Fibroblast of the conjunctiva (primary cell): ENCODE data around the gene FLYWCH1.
A peak's percentile ranks its signal among the peaks of the same experiment; 100 is the strongest.
"Not testable (repeated sequence)": the region's sequence is repeated elsewhere in the genome, so short reads cannot be mapped to it uniquely, and the experiment has no call there.

Experiments used
- DNase-seq: peaks from one replicate; pipeline ENCODE4 v3.0.0-alpha.2; 2010; ENCODE audit warnings: low read depth

FLYWCH1 gene

DNA sequence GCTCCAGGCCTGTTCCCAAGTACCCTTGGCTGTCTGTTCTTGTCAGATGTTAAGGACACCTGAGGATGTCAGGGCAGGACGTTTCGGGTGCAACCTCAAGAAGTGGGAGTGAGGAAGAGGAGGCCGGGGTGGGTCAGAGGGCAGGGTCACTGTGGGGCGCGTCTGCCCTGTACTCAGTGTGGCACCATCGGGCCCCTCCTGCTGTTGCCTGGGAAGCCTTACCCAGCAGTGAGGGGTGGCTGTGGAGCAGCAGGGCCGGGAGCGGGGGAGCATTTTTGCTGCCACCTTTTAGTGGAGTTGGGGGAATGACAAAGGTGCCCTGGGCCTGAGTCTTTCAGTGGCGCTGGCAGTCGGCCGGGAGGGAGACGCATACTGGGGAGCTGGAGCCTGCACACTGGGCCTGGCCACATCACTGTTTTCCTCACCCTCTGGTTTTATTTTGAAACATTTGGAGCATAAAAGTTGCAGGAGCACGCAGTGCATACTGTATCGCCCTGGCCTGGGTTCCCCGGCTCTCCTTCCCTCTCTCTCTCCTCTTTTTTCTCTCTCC is 11.1 kb upstream of the FLYWCH1 start:
- no peak for DNase-seq

DNA sequence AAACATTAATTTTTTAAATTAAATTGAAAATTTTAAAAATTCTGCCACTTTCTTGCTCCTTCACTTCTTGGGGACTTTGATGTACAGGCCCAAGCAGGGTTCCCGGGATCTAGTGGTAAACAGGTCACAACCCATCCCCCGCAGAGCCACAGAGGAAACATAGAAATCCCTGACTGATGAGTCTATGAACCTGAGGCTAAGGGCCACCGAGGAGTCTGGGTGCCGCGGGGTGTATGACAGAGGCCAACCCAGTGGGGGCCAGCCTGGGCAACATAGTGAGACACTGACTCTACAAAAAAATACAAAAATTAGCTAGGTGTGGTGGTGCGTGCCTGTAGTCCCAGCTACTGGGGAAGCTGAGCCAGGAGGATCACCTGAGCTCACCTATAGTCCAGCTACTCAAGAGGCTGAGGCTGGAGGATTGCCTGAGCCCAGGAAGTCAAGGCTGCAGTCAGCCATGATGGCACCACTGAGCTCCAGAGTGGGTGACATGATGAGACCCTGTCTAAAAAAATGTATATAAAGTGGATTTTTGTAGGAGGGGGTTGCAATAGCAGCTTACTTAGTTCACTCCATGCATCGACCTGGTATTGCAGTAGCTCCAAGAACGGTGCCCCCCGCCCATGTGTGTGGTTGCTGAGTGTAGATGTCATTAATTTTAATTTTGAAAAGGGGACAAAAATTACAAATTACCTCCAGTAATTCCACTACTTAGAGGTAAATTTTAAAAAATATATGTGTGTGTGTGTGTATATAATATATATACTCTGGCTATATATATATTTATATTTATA is 9.2 kb upstream of the FLYWCH1 start:
- DNase-seq: no peak

- peak; percentile 82 for DNase-seq
Observed at GRCh38 chr16:2904100-2904921, 7.4 kb upstream of the FLYWCH1 start.

DNA sequence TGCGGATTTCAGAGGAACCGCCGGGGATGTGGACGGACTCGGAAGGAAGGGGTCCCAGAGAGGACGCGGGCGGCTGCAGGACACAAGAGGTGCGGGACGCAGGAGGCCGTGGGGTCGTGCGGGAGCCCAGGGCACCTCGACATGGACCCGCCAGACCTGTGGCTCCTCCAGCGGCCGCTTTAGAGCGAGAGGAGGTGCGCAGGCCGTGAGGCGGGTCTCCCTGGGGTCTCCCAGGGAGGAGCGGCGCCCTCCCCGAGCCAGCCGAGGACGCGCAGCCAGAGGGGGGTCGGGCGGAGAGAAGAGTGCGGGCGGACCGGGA is 6.8 kb upstream of the FLYWCH1 start:
- DNase-seq: no peak

- DNase-seq: peak; percentile 100
Observed at GRCh38 chr16:2905241-2905987, 6.3 kb upstream of the FLYWCH1 start.

DNA sequence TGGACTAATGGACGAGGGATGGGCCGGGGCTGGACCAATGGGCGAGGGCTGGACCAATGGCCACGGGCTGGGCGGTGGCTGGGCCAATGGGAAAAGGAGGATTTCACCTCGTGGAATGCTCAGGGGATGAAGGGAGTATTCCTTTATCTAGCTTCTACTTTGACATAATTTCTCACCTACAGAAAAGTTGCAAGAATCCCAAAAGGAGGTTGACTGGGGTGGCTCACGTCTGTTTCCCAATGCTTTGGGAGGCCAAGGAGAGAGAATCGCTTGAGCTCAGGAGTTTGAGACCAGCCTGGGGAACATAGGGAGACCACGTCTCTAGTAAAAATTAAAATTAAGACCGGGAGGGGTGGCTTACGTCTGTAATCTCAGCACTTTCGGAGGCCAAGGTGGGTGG is 5.7 kb upstream of the FLYWCH1 start:
- no peak for DNase-seq

DNA sequence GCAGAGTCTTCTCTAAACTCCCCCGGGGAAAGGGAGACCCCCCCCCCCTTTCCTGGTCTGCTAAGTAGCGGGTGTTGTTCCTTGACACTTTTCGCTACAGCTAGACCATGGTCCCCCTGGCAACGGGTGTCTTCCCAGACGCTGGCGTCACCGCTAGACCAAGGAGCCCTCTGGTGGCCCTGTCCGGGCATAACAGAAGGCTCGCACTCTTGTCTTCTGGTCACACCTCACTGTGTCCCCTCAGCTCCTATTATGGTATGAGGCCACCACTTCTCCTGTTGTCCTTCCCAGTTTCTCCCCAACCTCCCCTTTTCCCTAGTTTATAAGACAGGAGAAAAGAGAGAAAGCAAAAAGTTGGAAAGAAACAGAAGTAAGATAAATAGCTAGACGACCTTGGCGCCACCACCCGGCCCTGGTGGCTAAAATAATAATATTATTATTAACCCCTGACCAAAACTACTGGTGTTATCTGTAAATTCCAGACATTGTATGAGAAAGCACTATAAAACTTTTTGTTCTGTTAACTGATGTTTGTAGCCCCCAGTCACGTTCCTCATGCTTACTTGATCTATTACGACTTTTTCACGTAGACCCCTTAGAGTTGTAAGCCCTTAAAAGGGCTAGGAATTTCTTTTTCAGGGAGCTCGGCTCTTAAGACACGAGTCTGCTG is 4.5 kb upstream of the FLYWCH1 start:
- not testable (repeated sequence) for DNase-seq

GRCh38 chr16:2910441-2910969 is 1.2 kb upstream of the FLYWCH1 start:
- no peak for DNase-seq

DNA sequence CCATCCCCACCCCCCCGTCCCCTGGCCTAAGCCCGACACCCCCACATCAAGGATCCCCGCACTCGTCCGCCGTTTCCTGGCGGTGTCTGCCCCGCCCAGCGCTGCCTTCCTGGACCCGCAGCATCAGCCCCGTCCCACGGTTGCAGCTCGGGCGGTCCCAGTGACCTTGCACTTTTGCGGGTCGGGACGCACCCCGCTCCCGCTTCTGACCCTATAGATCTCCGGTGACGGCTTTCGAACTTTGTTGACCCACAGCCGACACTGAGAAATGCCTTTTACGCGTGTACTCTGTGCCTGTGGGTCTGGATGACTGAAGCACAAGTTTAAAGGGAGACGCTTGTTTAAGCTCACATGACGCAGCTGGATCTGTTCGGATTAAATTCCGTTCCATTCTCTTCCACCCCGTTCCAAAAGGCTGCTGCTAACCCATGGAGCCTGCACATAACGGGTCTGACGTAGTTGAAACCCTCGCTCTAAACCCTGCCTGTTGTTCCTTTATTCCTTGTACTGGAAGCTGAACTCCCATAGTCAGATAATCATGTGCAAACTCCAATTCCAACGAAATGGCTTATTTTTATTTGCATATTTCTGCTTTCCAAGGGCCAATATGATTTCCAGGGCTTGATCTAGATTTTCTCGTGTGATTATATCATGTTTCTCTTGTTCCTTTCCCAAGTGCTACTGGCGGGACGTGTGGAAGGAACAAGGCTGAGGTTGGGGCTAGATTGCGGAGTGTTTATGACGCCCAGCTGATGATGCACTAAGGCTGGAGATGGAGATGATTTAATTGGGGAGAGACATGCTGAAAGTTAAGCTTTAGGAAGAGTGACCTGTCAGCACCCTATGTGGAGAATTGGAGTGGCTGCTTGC is 834 bp downstream of the FLYWCH1 start:
- no peak for DNase-seq

- no peak for DNase-seq
Observed at GRCh38 chr16:2913603-2914002, 1.9 kb downstream of the FLYWCH1 start.

GRCh38 chr16:2914233-2914632 is 2.5 kb downstream of the FLYWCH1 start:
- DNase-seq: no peak

GRCh38 chr16:2915196-2915929 is 3.6 kb downstream of the FLYWCH1 start:
- no peak for DNase-seq

GRCh38 chr16:2919511-2920255 is 8.0 kb downstream of the FLYWCH1 start:
- peak; percentile 59 for DNase-seq

DNA sequence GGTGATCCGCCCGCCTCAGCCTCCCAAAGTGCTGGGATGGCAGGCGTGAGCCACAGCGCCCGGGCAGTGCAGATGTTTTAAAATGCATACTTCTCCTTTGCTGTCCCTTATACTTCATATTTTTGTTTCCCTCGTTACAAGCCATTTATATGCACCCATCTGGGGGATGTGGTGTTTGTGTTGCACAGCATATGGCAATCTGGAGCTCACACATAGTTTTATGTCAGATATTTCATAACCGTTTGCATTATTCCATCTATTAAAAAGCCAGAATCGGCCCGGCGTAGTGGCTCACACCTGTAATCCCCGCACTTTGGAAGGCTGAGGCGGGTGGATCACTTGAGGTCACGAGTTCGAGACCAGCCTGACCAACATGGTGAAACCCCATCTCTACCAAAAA is 11.8 kb downstream of the FLYWCH1 start:
- no peak for DNase-seq

- DNase-seq: no peak
Observed at GRCh38 chr16:2924901-2925755, 13.4 kb downstream of the FLYWCH1 start.

GRCh38 chr16:2925951-2926649 is 14.4 kb downstream of the FLYWCH1 start:
- no peak for DNase-seq

- DNase-seq: no peak
Observed at GRCh38 chr16:2926650-2926999, 14.9 kb downstream of the FLYWCH1 start.
